CD4-positive, alpha-beta T cell treated with Interleukin-10 for 1 hour (primary cell): ENCODE measurements around the gene ZNF805.
A peak's percentile ranks its signal among the peaks of the same experiment; 100 is the strongest.
"Not testable (repeated sequence)": the region's sequence is repeated elsewhere in the genome, so short reads cannot be mapped to it uniquely, and the experiment has no call there.

ENCODE experiments used
- DNase-seq: peaks from one replicate; pipeline ENCODE4 v3.0.0-alpha.2; 2020

ZNF805 gene

GRCh38 chr19:57240311-57241090, at the start of gene ZNF805:
Gene ZNF805, plus strand, starts transcription at chr19:57240632. Its CDS starts 260 bp downstream, at chr19:57240892.
- peak; percentile 97 for DNase-seq

- peak; percentile 89 for DNase-seq
Observed at GRCh38 chr19:57191141-57192076, 49.0 kb upstream of the ZNF805 start, which contains the start of gene ZNF264. Gene ZNF264, plus strand, starts transcription at chr19:57191500. Its CDS starts 414 bp downstream, at chr19:57191914.

- no peak for DNase-seq
Observed at GRCh38 chr19:57192077-57192420, 48.4 kb upstream of the ZNF805 start.

- no peak for DNase-seq
Observed at GRCh38 chr19:57192993-57193392, 47.4 kb upstream of the ZNF805 start.

- DNase-seq: not testable (repeated sequence)
Observed at GRCh38 chr19:57197874-57198273, 42.6 kb upstream of the ZNF805 start.

- DNase-seq: no peak
Observed at GRCh38 chr19:57202160-57202559, 38.3 kb upstream of the ZNF805 start.

GRCh38 chr19:57210381-57210780, 30.1 kb upstream of the ZNF805 start:
- no peak for DNase-seq

- no peak for DNase-seq
Observed at GRCh38 chr19:57212109-57212508, 28.3 kb upstream of the ZNF805 start.

GRCh38 chr19:57227502-57227901, 12.9 kb upstream of the ZNF805 start:
- no peak for DNase-seq

- no peak for DNase-seq
Observed at GRCh38 chr19:57231686-57232085, 8.7 kb upstream of the ZNF805 start.

GRCh38 chr19:57233207-57233606, 7.2 kb upstream of the ZNF805 start:
- DNase-seq: no peak

- DNase-seq: no peak
Observed at GRCh38 chr19:57239982-57240310, 486 bp upstream of the ZNF805 start.

GRCh38 chr19:57241176-57241575, 744 bp downstream of the ZNF805 start:
- no peak for DNase-seq

GRCh38 chr19:57242821-57243220, 2.4 kb downstream of the ZNF805 start:
- DNase-seq: no peak

GRCh38 chr19:57244513-57244912, 4.1 kb downstream of the ZNF805 start:
- DNase-seq: no peak

- DNase-seq: no peak
Observed at GRCh38 chr19:57245066-57245465, 4.6 kb downstream of the ZNF805 start.

- no peak for DNase-seq
Observed at GRCh38 chr19:57245959-57246358, 5.5 kb downstream of the ZNF805 start.

- DNase-seq: no peak
Observed at GRCh38 chr19:57248646-57249045, 8.2 kb downstream of the ZNF805 start.

GRCh38 chr19:57249329-57249728, 8.9 kb downstream of the ZNF805 start:
- DNase-seq: no peak

- DNase-seq: not testable (repeated sequence)
Observed at GRCh38 chr19:57253767-57254166, 13.3 kb downstream of the ZNF805 start.

- DNase-seq: no peak
Observed at GRCh38 chr19:57262044-57262443, 21.6 kb downstream of the ZNF805 start.

GRCh38 chr19:57263244-57263741, 22.9 kb downstream of the ZNF805 start:
- DNase-seq: no peak

GRCh38 chr19:57267291-57267690, 26.9 kb downstream of the ZNF805 start:
- DNase-seq: no peak
